Measurements from ENCODE around the gene EIF3F. TPM values are rescaled to one million over a fixed set of nuclear protein-coding genes. Genes with fewer than 3 reads are reported as not detected.

The EIF3F gene
- total RNA-seq, 1 experiment from 2014 or later: 191 TPM

DNA sequence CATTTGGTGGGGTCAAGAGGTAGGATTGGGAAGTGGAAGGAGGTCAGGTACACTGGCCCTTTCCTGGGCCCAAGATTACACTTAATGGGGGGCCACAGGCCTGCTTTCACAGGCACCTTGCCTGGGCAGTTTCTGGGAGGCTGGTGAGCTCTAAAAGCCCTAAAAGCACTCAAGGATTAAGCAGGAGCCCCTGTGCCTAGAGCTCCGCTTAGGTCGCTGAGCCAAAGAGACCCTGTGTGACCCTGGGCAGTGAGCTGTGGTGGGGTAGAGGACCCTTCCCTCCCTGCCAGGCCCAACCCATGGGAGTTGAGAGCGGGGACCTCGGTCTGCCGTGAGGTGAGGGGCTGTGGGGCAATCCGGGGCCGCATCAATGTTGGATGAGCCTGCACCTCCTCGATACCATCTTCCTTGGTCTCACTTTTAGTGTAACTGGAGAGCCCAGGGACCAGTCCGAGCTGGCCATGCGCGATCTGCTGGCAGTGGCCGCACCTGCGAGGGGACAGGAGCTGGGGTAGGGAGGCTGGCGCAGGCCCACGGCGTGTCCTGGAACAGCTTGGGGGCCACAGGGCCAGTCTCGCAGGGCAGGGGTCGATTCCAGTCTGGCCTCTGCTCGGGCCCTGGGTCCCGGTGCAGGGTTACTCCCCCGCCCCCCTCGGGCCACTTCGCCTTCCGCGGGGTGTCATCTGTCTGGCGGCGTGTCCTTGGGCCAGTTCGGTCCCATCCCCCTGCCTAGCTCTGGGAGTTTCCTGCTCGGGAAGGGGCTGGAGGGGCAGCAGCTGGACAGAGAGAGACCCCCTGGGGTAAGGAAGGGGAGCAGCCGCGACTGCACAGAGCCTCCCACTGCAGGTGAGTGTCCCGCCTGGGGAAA lies 44.3 kb downstream of the EIF3F start:
- POLR2A ChIA-PET (ENCODE audit: unreplicated experiment): no interaction called here
- H3K4me1 ChIP-seq (replicated peaks; ENCODE audit: insufficient read depth): no peaks in the 10 kb centered on the region
- no peaks in the 10 kb centered on the region for H3K9me3 ChIP-seq (ENCODE audit: insufficient read depth, low read depth)
- no peaks in the 10 kb centered on the region for H3K9me2 ChIP-seq (ENCODE audit: insufficient read depth)
- DNase-seq: no peak
- no peaks in the 10 kb centered on the region for H3F3A ChIP-seq (ENCODE audit: insufficient read depth, low read depth)
- no peak overlapping the region for H3K27ac ChIP-seq
- H3K4me3 ChIP-seq: no peak overlapping the region
- H3K36me3 ChIP-seq (ENCODE audit: low read depth): no peaks in the 10 kb centered on the region
- CTCF ChIA-PET: interaction anchor here (0.9 kb wide), 1 partner anchor 68 kb away, joined by 3 read pairs; no protein-coding TSS in a partner anchor
- H4K20me1 ChIP-seq (ENCODE audit: insufficient read depth): no peaks in the 10 kb centered on the region
- TF ChIP-seq, protein P1, sequence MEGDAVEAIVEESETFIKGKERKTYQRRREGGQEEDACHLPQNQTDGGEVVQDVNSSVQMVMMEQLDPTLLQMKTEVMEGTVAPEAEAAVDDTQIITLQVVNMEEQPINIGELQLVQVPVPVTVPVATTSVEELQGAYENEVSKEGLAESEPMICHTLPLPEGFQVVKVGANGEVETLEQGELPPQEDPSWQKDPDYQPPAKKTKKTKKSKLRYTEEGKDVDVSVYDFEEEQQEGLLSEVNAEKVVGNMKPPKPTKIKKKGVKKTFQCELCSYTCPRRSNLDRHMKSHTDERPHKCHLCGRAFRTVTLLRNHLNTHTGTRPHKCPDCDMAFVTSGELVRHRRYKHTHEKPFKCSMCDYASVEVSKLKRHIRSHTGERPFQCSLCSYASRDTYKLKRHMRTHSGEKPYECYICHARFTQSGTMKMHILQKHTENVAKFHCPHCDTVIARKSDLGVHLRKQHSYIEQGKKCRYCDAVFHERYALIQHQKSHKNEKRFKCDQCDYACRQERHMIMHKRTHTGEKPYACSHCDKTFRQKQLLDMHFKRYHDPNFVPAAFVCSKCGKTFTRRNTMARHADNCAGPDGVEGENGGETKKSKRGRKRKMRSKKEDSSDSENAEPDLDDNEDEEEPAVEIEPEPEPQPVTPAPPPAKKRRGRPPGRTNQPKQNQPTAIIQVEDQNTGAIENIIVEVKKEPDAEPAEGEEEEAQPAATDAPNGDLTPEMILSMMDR (conservative IDR thresholded peaks at IDR 0.05): no peak
- no peak for TF ChIP-seq EZH2 (IDR thresholded peaks at IDR 0.05; ENCODE audit: low read depth)
- H2AFZ ChIP-seq: no peak overlapping the region
- no TSS peak for BruUV-seq (replicated peaks)
- H3K27me3 ChIP-seq (ENCODE audit: insufficient read depth, low read depth): 0 out of 2 replicates have a peak, but pooled peaks cover 5% of the 10 kb centered on the region
- no peak overlapping the region for H3K4me2 ChIP-seq
- H3K79me2 ChIP-seq (ENCODE audit: low read depth): no peaks in the 10 kb centered on the region
- intact Hi-C loops (cut with micrococcal nuclease; ENCODE audit: unreplicated experiment): loop anchor here (2.0 kb wide), 1 partner anchor 59 kb away; no protein-coding TSS in a partner anchor

DNA sequence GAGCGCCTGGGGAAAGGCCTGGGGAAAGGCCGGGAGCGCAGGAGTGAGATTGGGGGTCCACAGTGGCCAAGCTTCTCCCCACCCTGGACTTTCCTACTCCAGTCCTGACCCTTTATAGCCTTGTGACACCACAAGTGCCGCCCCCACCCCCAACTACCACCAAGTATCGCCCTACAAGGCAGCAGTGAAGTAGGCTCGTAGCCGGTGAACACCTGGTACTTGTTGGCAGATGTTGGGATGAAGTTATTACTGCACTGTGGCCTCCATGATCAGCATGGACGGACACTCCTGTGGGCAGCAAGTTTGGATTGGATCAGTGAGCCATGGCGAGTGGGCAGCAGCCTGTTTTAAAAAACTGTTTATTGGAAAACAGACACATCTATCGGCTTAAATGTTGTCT lies 45.0 kb downstream of the EIF3F start:
- no peak overlapping the region for H3K4me3 ChIP-seq
- no peaks in the 10 kb centered on the region for H3K4me1 ChIP-seq (replicated peaks; ENCODE audit: insufficient read depth)
- ChIA-PET POLR2A (ENCODE audit: unreplicated experiment) (no interaction called here), CTCF (no interaction called here)
- no peak overlapping the region for H3K4me2 ChIP-seq
- intact Hi-C loops (cut with micrococcal nuclease; ENCODE audit: unreplicated experiment): loop anchor here (2.0 kb wide), 1 partner anchor 59 kb away; no protein-coding TSS in a partner anchor
- DNase-seq: no peak
- H3F3A ChIP-seq (ENCODE audit: insufficient read depth, low read depth): no peaks in the 10 kb centered on the region
- no peaks in the 10 kb centered on the region for H3K9me2 ChIP-seq (ENCODE audit: insufficient read depth)
- no peak overlapping the region for H2AFZ ChIP-seq
- no peaks in the 10 kb centered on the region for H4K20me1 ChIP-seq (ENCODE audit: insufficient read depth)
- no TSS peak for BruUV-seq (replicated peaks)
- H3K36me3 ChIP-seq (ENCODE audit: low read depth): no peaks in the 10 kb centered on the region
- H3K79me2 ChIP-seq (ENCODE audit: low read depth): no peaks in the 10 kb centered on the region
- no peak for TF ChIP-seq EZH2 (IDR thresholded peaks at IDR 0.05; ENCODE audit: low read depth)
- TF ChIP-seq, protein P1 (conservative IDR thresholded peaks at IDR 0.05): no peak
- H3K27ac ChIP-seq: no peak overlapping the region
- 0 out of 2 replicates have a peak, but pooled peaks cover 5% of the 10 kb centered on the region for H3K27me3 ChIP-seq (ENCODE audit: insufficient read depth, low read depth)
- no peaks in the 10 kb centered on the region for H3K9me3 ChIP-seq (ENCODE audit: insufficient read depth, low read depth)

DNA sequence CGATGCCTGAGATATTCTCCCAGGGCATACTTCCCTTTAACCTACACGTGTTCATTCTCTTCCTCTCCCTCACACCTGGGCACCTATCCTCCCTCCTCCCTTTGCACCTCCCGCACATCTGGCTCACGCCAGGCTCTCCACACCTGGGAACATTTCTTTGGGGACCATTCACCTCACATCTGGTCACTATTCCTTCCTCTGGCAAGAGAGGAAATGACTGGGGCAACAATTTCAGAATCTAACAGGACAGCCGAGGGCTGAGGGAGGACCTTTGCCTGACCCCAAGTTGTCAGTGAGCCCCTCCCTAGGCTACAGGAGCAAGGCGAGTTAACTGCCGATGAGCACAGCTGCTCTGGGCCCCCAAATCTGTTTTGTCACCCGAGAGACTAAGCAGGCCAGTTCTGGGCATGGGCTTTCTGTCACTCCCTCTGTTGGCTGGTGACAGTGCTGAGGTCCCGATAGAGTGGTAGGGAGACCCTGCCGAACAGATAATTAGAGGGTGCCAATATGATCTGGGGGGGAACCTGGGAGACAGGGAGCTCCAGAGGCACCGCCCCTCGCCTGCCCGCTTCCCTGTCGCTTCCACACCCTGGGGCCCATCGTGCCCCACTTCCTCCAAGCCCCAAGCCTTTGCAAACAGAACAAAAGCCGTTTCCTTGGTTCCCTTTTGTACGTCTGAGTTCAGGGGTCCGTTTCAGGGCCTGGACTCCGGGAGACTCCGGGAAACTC lies 45.6 kb downstream of the EIF3F start:
- Histone ChIP-seq H3K79me2 (ENCODE audit: low read depth) (no peaks in the 10 kb centered on the region), H3K27me3 (ENCODE audit: insufficient read depth, low read depth) (0 out of 2 replicates have a peak, but pooled peaks cover 5% of the 10 kb centered on the region), H3K27ac (no peak overlapping the region), H3K9me2 (ENCODE audit: insufficient read depth) (no peaks in the 10 kb centered on the region), H3K9me3 (ENCODE audit: insufficient read depth, low read depth) (no peaks in the 10 kb centered on the region), H3K36me3 (ENCODE audit: low read depth) (no peaks in the 10 kb centered on the region), H2AFZ (no peak overlapping the region), H4K20me1 (ENCODE audit: insufficient read depth) (no peaks in the 10 kb centered on the region), H3K4me3 (no peak overlapping the region), H3K4me2 (no peak overlapping the region), H3F3A (ENCODE audit: insufficient read depth, low read depth) (no peaks in the 10 kb centered on the region), H3K4me1 (replicated peaks; ENCODE audit: insufficient read depth) (no peaks in the 10 kb centered on the region)
- ChIA-PET CTCF (interaction anchor here (0.6 to 1.2 kb wide), 5 partner anchors 19 to 627 kb away, joined by 3 to 6 read pairs (median 4); no protein-coding TSS in a partner anchor), POLR2A (ENCODE audit: unreplicated experiment) (interaction anchor here (0.6 kb wide), 1 partner anchor 578 kb away, joined by 6 read pairs; no protein-coding TSS in a partner anchor)
- TF ChIP-seq, protein P1 (conservative IDR thresholded peaks at IDR 0.05): no peak
- no peak for TF ChIP-seq EZH2 (IDR thresholded peaks at IDR 0.05; ENCODE audit: low read depth)
- no TSS peak for BruUV-seq (replicated peaks)
- DNase-seq: no peak
- intact Hi-C loops (cut with micrococcal nuclease; ENCODE audit: unreplicated experiment): loop anchor here (2.0 kb wide), 1 partner anchor 58 kb away; no protein-coding TSS in a partner anchor

Measured in PC-9 (cell line).